ENCODE measurements around the gene ZBTB42. TPM values are rescaled to one million over a fixed set of nuclear protein-coding genes. Genes with fewer than 3 reads are reported as not detected.

ZBTB42 gene
- polyA plus RNA-seq, 3 donors, result 0.49 to 1.0 (median 0.68) TPM

DNA sequence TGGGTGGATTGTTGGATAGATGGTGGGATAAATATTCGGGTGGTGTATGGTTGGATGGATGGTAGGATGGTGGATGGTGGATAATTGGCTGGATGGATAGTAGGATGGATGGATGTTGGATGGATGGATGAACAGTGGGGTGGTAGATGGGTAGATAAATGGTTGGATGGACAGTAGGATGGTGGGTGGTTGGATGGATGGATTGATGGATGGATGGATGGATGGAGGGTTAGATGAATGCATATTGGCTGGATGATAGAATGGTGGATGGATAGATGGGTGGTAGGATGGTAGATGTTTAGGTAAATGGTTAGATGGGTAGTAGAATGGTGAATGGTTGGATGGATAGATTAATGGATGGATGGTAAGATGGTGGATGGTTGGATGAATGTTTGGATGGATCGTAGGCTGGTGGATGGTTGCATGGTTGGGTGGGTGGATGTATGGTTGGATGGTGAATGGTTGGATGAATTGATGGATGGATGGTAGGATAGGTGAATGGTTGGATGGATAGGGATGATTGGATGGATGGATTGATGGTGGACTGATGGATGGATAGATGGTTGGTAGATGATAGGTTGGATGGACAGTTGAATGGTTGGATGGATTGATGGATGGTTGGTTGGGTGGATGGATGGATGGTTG lies 23.6 kb downstream of the ZBTB42 start:
- Mint-ChIP-seq H3K27me3 (ENCODE audit: low read depth in 3 of 3) (peaks cover 35 to 45% (median 39%) of the 10 kb centered on the region in 3 donors), H3K4me3 (peak overlapping the region; percentile 6 to 88), H3K4me1 (peaks cover 23% of the 10 kb centered on the region), H3K36me3 (peaks cover 4 to 10% of the 10 kb centered on the region in 2 donors), H3K27ac (no peak overlapping the region), H3K9me3 (peaks cover 7 to 21% (median 13%) of the 10 kb centered on the region in 7 donors)
- Histone ChIP-seq H3K4me2 (replicated peaks; ENCODE audit: extremely low read depth, low read length, poor library complexity, severe bottlenecking) (no peak overlapping the region), H3K79me2 (ENCODE audit: insufficient read depth, low read length) (no peaks in the 10 kb centered on the region), H3K9me3 (replicated peaks in 1 of 2; ENCODE audit: control insufficient read depth in 1 of 2, insufficient read depth in 1 of 2, low read length in 2 of 2) (peaks cover 0 to 14% of the 10 kb centered on the region in 2 donors), H4K20me1 (ENCODE audit: insufficient read depth, low read length) (no peaks in the 10 kb centered on the region), H3K27me3 (ENCODE audit: control insufficient read depth in 2 of 2, insufficient read depth in 2 of 2, low read length in 2 of 2) (peaks cover 13 to 31% of the 10 kb centered on the region in 2 donors), H3K36me3 (replicated peaks in 1 of 2; ENCODE audit: control insufficient read depth in 1 of 2, insufficient read depth in 2 of 2, low read length in 2 of 2) (no peaks in the 10 kb centered on the region), H3K4me1 (ENCODE audit: control insufficient read depth in 1 of 2, insufficient read depth in 2 of 2, low read length in 2 of 2) (peaks cover 18 to 25% of the 10 kb centered on the region in 2 donors), H2AFZ (ENCODE audit: insufficient read depth, low read depth, low read length, poor library complexity, severe bottlenecking) (no peak overlapping the region), H3K9ac (ENCODE audit: insufficient read depth, low read length, poor library complexity, severe bottlenecking) (no peak overlapping the region), H3K27ac (ENCODE audit: low read depth in 1 of 2, low read length in 2 of 2) (no peak overlapping the region), H3K4me3 (replicated peaks in 1 of 3; ENCODE audit: low read depth in 2 of 3, low read length in 3 of 3) (no peak overlapping the region)
- WGBS (ENCODE audit: insufficient coverage), result 100% methylated on average over 2 of the region's 2 CpGs
- TF ChIP-seq, protein P1, sequence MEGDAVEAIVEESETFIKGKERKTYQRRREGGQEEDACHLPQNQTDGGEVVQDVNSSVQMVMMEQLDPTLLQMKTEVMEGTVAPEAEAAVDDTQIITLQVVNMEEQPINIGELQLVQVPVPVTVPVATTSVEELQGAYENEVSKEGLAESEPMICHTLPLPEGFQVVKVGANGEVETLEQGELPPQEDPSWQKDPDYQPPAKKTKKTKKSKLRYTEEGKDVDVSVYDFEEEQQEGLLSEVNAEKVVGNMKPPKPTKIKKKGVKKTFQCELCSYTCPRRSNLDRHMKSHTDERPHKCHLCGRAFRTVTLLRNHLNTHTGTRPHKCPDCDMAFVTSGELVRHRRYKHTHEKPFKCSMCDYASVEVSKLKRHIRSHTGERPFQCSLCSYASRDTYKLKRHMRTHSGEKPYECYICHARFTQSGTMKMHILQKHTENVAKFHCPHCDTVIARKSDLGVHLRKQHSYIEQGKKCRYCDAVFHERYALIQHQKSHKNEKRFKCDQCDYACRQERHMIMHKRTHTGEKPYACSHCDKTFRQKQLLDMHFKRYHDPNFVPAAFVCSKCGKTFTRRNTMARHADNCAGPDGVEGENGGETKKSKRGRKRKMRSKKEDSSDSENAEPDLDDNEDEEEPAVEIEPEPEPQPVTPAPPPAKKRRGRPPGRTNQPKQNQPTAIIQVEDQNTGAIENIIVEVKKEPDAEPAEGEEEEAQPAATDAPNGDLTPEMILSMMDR (IDR thresholded peaks at IDR 0.05), result no peak
- intact Hi-C loops (cut with micrococcal nuclease), result no loop called here
- DNase-seq, result no peak

DNA sequence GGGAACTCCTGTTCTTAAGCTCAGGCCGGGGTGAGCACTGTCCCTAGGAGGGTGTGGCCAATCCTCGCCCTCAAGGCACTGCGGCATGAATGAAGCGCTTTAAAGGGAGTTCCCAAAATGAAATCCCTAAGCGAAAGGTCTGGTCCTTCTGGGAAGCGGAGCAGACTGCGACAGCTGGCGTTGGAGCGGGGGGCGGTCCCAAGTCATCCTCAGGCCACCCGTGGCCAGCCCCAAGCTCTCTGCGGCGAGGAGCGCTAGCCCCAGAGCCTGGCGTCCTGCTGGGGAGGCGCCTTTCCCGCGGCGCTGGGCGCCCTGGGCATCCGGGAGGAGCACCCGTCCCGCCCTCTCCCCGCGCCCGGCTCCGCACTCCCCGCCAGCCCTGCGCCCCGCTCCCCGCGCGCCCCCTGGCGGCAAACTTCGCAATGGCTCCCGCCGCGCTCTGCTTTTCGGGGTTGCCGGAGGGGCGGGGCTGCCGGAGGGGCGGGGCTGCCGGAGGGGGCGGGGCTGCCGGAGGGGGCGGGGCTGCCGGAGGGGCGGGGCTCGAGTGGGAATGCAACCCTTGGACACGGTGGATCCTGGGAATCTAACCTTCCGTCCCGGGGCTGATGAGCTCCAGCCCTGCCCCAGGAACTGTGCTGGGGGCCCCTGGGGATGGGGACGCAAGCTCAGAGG lies 25.4 kb downstream of the ZBTB42 start:
- intact Hi-C loops (cut with micrococcal nuclease), result loop anchor here (1.0 to 2.0 kb wide), 3 partner anchors 32 to 58 kb away; partner anchors contain the start of gene AKT1 (in 1 of the 2)
- H3K4me3 ChIP-seq (replicated peaks in 1 of 3; ENCODE audit: low read depth in 2 of 3, low read length in 3 of 3), result peak overlapping the region; percentile 48 to 76 (median 52)

More for the DNA sequence above, 25.4 kb downstream of the ZBTB42 start:
- Histone ChIP-seq H3K4me2 (replicated peaks; ENCODE audit: extremely low read depth, low read length, poor library complexity, severe bottlenecking) (peak overlapping the region; percentile 95), H3K27me3 (ENCODE audit: control insufficient read depth in 2 of 2, insufficient read depth in 2 of 2, low read length in 2 of 2) (peaks cover 13 to 31% of the 10 kb centered on the region in 2 donors), H3K9ac (ENCODE audit: insufficient read depth, low read length, poor library complexity, severe bottlenecking) (peak overlapping the region; percentile 27), H3K36me3 (replicated peaks in 1 of 2; ENCODE audit: control insufficient read depth in 1 of 2, insufficient read depth in 2 of 2, low read length in 2 of 2) (no peaks in the 10 kb centered on the region), H3K4me1 (ENCODE audit: control insufficient read depth in 1 of 2, insufficient read depth in 2 of 2, low read length in 2 of 2) (peaks cover 18 to 25% of the 10 kb centered on the region in 2 donors), H4K20me1 (ENCODE audit: insufficient read depth, low read length) (no peaks in the 10 kb centered on the region), H3K9me3 (replicated peaks in 1 of 2; ENCODE audit: control insufficient read depth in 1 of 2, insufficient read depth in 1 of 2, low read length in 2 of 2) (peaks cover 0 to 14% of the 10 kb centered on the region in 2 donors), H3K27ac (ENCODE audit: low read depth in 1 of 2, low read length in 2 of 2) (no peak overlapping the region), H3K79me2 (ENCODE audit: insufficient read depth, low read length) (no peaks in the 10 kb centered on the region), H2AFZ (ENCODE audit: insufficient read depth, low read depth, low read length, poor library complexity, severe bottlenecking) (peak overlapping the region; percentile 92)
- Mint-ChIP-seq H3K27ac (peak overlapping the region in 1 of 7 donors; percentile 32), H3K4me1 (peaks cover 23% of the 10 kb centered on the region), H3K4me3 (peak overlapping the region; percentile 75 to 89), H3K9me3 (peaks cover 7 to 21% (median 13%) of the 10 kb centered on the region in 7 donors), H3K36me3 (peaks cover 4 to 10% of the 10 kb centered on the region in 2 donors), H3K27me3 (ENCODE audit: low read depth in 3 of 3) (peaks cover 34 to 53% (median 44%) of the 10 kb centered on the region in 3 donors)
- DNase-seq, result peak; percentile 78 to 85 (median 82)
- TF ChIP-seq, protein P1 (IDR thresholded peaks at IDR 0.05), result peak; percentile 75
- WGBS (ENCODE audit: insufficient coverage), result under 1% methylated on average over 44 of the region's 54 CpGs

All from CD14-positive monocyte (primary cell).